IMR-90 (cell line): ENCODE results near the gene MIEF2. TPM values are rescaled to one million over a fixed set of nuclear protein-coding genes. Genes with fewer than 3 reads are reported as not detected.

Experiments used
- ATAC-seq: fragments of 200-7000 bp; cut with Tn5 transposase; 2 replicates; pipeline ENCODE4 v1.9.1; 2020; ENCODE audit warnings: low read depth, mild to moderate bottlenecking, moderate library complexity
- BruUV-seq: library from RNA; stranded (reverse); fragments of 400-500 nt; replicated peaks from 2 replicates; lab custom pipeline; 2021; lab: Mats Ljungman, UMichigan
- CTCF ChIA-PET: fragments of 300-600 bp; formaldehyde crosslinking; extraction: SDS; loops from one replicate; lab custom pipeline; 2021; ENCODE audit warnings: antibody characterized with exemption; lab: Yijun Ruan, JAX
- POLR2A ChIA-PET: fragments of 300-600 bp; sonication (Branson Sonifier 250); formaldehyde crosslinking; loops from one replicate; lab custom pipeline; 2022; ENCODE audit warnings: antibody characterized with exemption; ENCODE audit not compliant: unreplicated experiment; lab: Charles Lee
- DNase-seq: peaks from one replicate; pipeline ENCODE4 v3.0.0; 2013
- H2AFZ ChIP-seq: replicated peaks from 2 replicates; pipeline ENCODE3; 2013; ENCODE audit warnings: low read length, mild to moderate bottlenecking; ENCODE audit not compliant: poor library complexity
- H2AK5ac ChIP-seq: 2 replicates; pipeline ENCODE4 v1.6.1; 2013; ENCODE audit warnings: low read depth, low read length, inconsistent platforms
- H2AK9ac ChIP-seq: replicated peaks from 2 replicates; pipeline ENCODE3; 2013; ENCODE audit warnings: mild to moderate bottlenecking, low read depth, low read length, moderate library complexity; ENCODE audit not compliant: poor library complexity
- H2BK120ac ChIP-seq: 2 replicates; pipeline ENCODE4 v1.6.1; 2013; ENCODE audit warnings: low read depth, low read length, inconsistent platforms
- H2BK15ac ChIP-seq: 3 replicates; pipeline ENCODE4 v1.6.1; 2013; ENCODE audit warnings: low read depth, low read length, inconsistent platforms
- H2BK20ac ChIP-seq: 2 replicates; pipeline ENCODE4 v1.6.1; 2013; ENCODE audit warnings: low read depth, mild to moderate bottlenecking, inconsistent platforms, low read length, moderate library complexity
- H2BK5ac ChIP-seq: 2 replicates; pipeline ENCODE4 v1.6.1; 2013; ENCODE audit warnings: mild to moderate bottlenecking, low read depth, low read length, inconsistent platforms; ENCODE audit not compliant: poor library complexity, severe bottlenecking
- H3K14ac ChIP-seq: replicated peaks from 2 replicates; pipeline ENCODE4 v1.6.1; 2013; ENCODE audit warnings: low read depth, low read length, inconsistent platforms
- H3K18ac ChIP-seq: 2 replicates; pipeline ENCODE4 v1.6.1; 2013; ENCODE audit warnings: low read depth, low read length, control low read depth
- H3K23ac ChIP-seq: 2 replicates; pipeline ENCODE4 v1.6.1; 2013; ENCODE audit warnings: low read depth, low read length, inconsistent platforms
- H3K27ac ChIP-seq: 2 replicates; pipeline ENCODE4 v1.5.1; 2013; ENCODE audit warnings: mild to moderate bottlenecking, control low read depth, low read length; ENCODE audit not compliant: insufficient read depth
- H3K27me3 ChIP-seq: 2 replicates; pipeline ENCODE4 v1.6.1; 2013; ENCODE audit warnings: low read length; ENCODE audit not compliant: control insufficient read depth, insufficient read depth
- H3K36me3 ChIP-seq: 2 replicates; pipeline ENCODE4 v1.6.1; 2013; ENCODE audit warnings: low read length, mixed read lengths; ENCODE audit not compliant: control insufficient read depth, insufficient read depth
- H3K4ac ChIP-seq: 2 replicates; pipeline ENCODE4 v1.6.1; 2013; ENCODE audit warnings: low read depth, low read length, inconsistent platforms
- H3K4me1 ChIP-seq: 2 replicates; pipeline ENCODE4 v1.6.1; 2013; ENCODE audit warnings: low read length, mixed read lengths; ENCODE audit not compliant: control insufficient read depth, insufficient read depth
- H3K4me2 ChIP-seq: 2 replicates; pipeline ENCODE4 v1.6.1; 2013; ENCODE audit warnings: low read depth, mild to moderate bottlenecking, control low read depth, low read length, moderate library complexity
- H3K4me3 ChIP-seq: 2 replicates; pipeline ENCODE4 v1.5.1; 2013; ENCODE audit warnings: low read depth, mild to moderate bottlenecking, control low read depth, low read length, moderate library complexity; ENCODE audit not compliant: insufficient read depth
- H3K56ac ChIP-seq: 2 replicates; pipeline ENCODE4 v1.6.1; 2013; ENCODE audit warnings: low read length, inconsistent platforms; ENCODE audit not compliant: insufficient read depth; ENCODE audit errors: extremely low read depth
- H3K79me1 ChIP-seq, 2 experiments: 2 replicates each; pipeline ENCODE4 v1.6.1; 2013; ENCODE audit warnings: low read length in 2 of 2, inconsistent platforms in 1 of 2, low read depth in 1 of 2
- H3K9ac ChIP-seq: 2 replicates; pipeline ENCODE4 v1.6.1; 2013; ENCODE audit warnings: low read depth, low read length, control low read depth
- H3K9me1 ChIP-seq: 2 replicates; pipeline ENCODE4 v1.6.1; 2013; ENCODE audit warnings: low read length, inconsistent platforms; ENCODE audit not compliant: insufficient read depth
- H3K9me3 ChIP-seq: 2 replicates; pipeline ENCODE4 v1.6.1; 2013; ENCODE audit warnings: low read length; ENCODE audit not compliant: control insufficient read depth, insufficient read depth
- H4K20me1 ChIP-seq: 2 replicates; pipeline ENCODE4 v1.6.1; 2013; ENCODE audit warnings: low read length, inconsistent platforms; ENCODE audit not compliant: insufficient read depth
- H4K5ac ChIP-seq: 2 replicates; pipeline ENCODE4 v1.6.1; 2013; ENCODE audit warnings: mild to moderate bottlenecking, low read depth, low read length, control low read depth
- H4K8ac ChIP-seq, 2 experiments: 2 replicates each; pipeline ENCODE4 v1.6.1; 2013; ENCODE audit warnings: low read depth in 2 of 2, low read length in 2 of 2, control low read depth in 1 of 2, inconsistent platforms in 1 of 2
- H4K91ac ChIP-seq: 2 replicates; pipeline ENCODE4 v1.6.1; 2013; ENCODE audit warnings: low read depth, low read length, inconsistent platforms; ENCODE audit not compliant: insufficient read depth
- BHLHE40 ChIP-seq: fragments of 150-350 bp; IDR thresholded peaks from 2 replicates; pipeline ENCODE4 v1.6.1; 2016; ENCODE audit warnings: mild to moderate bottlenecking, low read depth, low read length
- CEBPB ChIP-seq: IDR thresholded peaks from 2 replicates; pipeline ENCODE4 v1.6.1; 2012; ENCODE audit warnings: low read depth, low read length, improper control_type of control experiment
- ELK1 ChIP-seq: fragments of 150-350 bp; IDR thresholded peaks from 2 replicates; pipeline ENCODE4 v1.6.1; 2016; ENCODE audit warnings: low read depth, mild to moderate bottlenecking, low read length, moderate library complexity, borderline replicate concordance
- FOS ChIP-seq: fragments of 150-350 bp; IDR thresholded peaks from 2 replicates; pipeline ENCODE4 v1.6.1; 2016; ENCODE audit warnings: low read depth, low read length
- MAFK ChIP-seq: IDR thresholded peaks from 2 replicates; pipeline ENCODE4 v1.6.1; 2012; ENCODE audit warnings: low read depth, low read length, improper control_type of control experiment
- NFE2L2 ChIP-seq: fragments of 150-350 bp; IDR thresholded peaks from 2 replicates; pipeline ENCODE4 v1.6.1; 2016; ENCODE audit warnings: low read depth, mild to moderate bottlenecking, low read length
- RAD21 ChIP-seq: IDR thresholded peaks from 2 replicates; pipeline ENCODE4 v1.6.1; 2012; ENCODE audit warnings: low read length, improper control_type of control experiment
- RCOR1 ChIP-seq: IDR thresholded peaks from 2 replicates; pipeline ENCODE4 v1.6.1; 2012; ENCODE audit warnings: mild to moderate bottlenecking, low read length, improper control_type of control experiment; ENCODE audit not compliant: insufficient replicate concordance
- RFX5 ChIP-seq: IDR thresholded peaks from 2 replicates; pipeline ENCODE4 v1.8.0; 2012; ENCODE audit warnings: low read depth, mild to moderate bottlenecking, low read length, moderate library complexity
- SMC3 ChIP-seq: fragments of 150-350 bp; IDR thresholded peaks from 2 replicates; pipeline ENCODE4 v1.6.1; 2016; ENCODE audit warnings: low read depth, mild to moderate bottlenecking, antibody characterized with exemption, low read length, moderate library complexity
- WGBS, 2 experiments: methylation state at CpG; one replicate each; pipeline versions ENCODE4 v1.1.5 to v1.1.7; 2013; ENCODE audit warnings: missing lambda C conversion rate in 2 of 2; ENCODE audit not compliant: insufficient read length in 1 of 2; ENCODE audit errors: extremely low coverage in 2 of 2; 5-methylcytosine and 5-hydroxymethylcytosine counted together
- dilution Hi-C: fragments of 300-500 bp; cut with HindIII; formaldehyde crosslinking; loops from one replicate; pipeline ENCODE4 v1.14.3; 2018; ENCODE audit warnings: low sequenced_read_pairs; ENCODE audit not compliant: unreplicated experiment
- in situ Hi-C: fragments of 300-500 bp; cut with MboI; formaldehyde crosslinking; loops from 3 replicates; pipeline ENCODE4 v1.14.3; 2019; ENCODE audit warnings: low sequenced_read_pairs, inconsistent platforms, mixed read lengths
- intact Hi-C: fragments of 100-400 bp; cut with micrococcal nuclease; formaldehyde crosslinking; loops from 2 replicates; pipeline ENCODE4 v1.10.0; 2022
- polyA plus RNA-seq, 3 experiments: library from polyadenylated mRNA; depleted of rRNA; stranded (reverse); fragments of >200 nt; gene quantifications; 2 replicates each; pipeline ENCODE4 v1.2.3, GENCODE V29; 2012; ENCODE audit warnings: low replicate concordance in 1 of 3
- total RNA-seq: library from RNA; depleted of rRNA; stranded (reverse); fragments of >200 nt; gene quantifications from 2 replicates; pipeline ENCODE4 v1.2.3, GENCODE V29; 2012
- TF ChIP-seq, protein P1 (sequence below): fragments of 150-350 bp; IDR thresholded peaks from 2 replicates; pipeline ENCODE4 v1.6.1; 2017; ENCODE audit warnings: mild to moderate bottlenecking, antibody characterized with exemption, low read length, low read depth

Gene MIEF2
- total and polyA plus RNA-seq, 2 of the 4 experiments (the other 2 are of a cell fraction) = 9.1 to 26.6 TPM

GRCh38 chr17:18258356-18259038 lies 2.0 kb upstream of the MIEF2 start, which contains the start of gene FLII (continued):
- TF ChIP-seq, protein P1, sequence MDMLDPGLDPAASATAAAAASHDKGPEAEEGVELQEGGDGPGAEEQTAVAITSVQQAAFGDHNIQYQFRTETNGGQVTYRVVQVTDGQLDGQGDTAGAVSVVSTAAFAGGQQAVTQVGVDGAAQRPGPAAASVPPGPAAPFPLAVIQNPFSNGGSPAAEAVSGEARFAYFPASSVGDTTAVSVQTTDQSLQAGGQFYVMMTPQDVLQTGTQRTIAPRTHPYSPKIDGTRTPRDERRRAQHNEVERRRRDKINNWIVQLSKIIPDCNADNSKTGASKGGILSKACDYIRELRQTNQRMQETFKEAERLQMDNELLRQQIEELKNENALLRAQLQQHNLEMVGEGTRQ = no peak

GRCh38 chr17:18259621-18260331 lies 686 bp upstream of the MIEF2 start:
- intact Hi-C loops (loop anchor here (2.0 kb wide), 1 partner anchor 35 kb away; the partner anchor contains the start of gene LLGL1), in situ Hi-C loops (no loop called here), dilution Hi-C loops (no loop called here)
- Histone ChIP-seq H3K14ac (no peak overlapping the region), H3K27ac (peak overlapping the region; percentile 36; the same call in 1 of the 2 replicates), H2AFZ (peak overlapping the region; percentile 95), H3K18ac (no peak overlapping the region), H2BK5ac (peak overlapping the region; percentile 66), H3K56ac (no peak overlapping the region), H4K5ac (peak overlapping the region; percentile 72; the same call in 1 of the 2 replicates), H3K36me3 (peaks cover 34% of the 10 kb centered on the region), H3K9ac (no peak overlapping the region), H4K91ac (peak overlapping the region; percentile 56), H2BK15ac (no peak overlapping the region), H4K8ac (peak overlapping the region; percentile 24 to 91; a peak in 2 of 4 replicates), H3K79me1 (peaks cover 27 to 79% of the 10 kb centered on the region in 2 experiments), H3K4me3 (peak overlapping the region; percentile 30; the same call in 1 of the 2 replicates), H3K27me3 (no peaks in the 10 kb centered on the region), H3K4ac (peak overlapping the region; percentile 65; the same call in 1 of the 2 replicates), H2BK120ac (peak overlapping the region; percentile 44; the same call in 1 of the 2 replicates), H3K4me1 (peaks cover 18% of the 10 kb centered on the region), H2AK9ac (peak overlapping the region; percentile 80), H3K23ac (no peak overlapping the region), H3K4me2 (peak overlapping the region; percentile 91), H3K9me3 (no peaks in the 10 kb centered on the region), H2BK20ac (no peak overlapping the region), H2AK5ac (peak overlapping the region; percentile 85), H4K20me1 (peaks cover 25% of the 10 kb centered on the region), H3K9me1 (peaks cover 12% of the 10 kb centered on the region; the same call in 1 of the 2 replicates)
- ChIA-PET POLR2A (no interaction called here), CTCF (interaction anchor here (0.6 kb wide), 1 partner anchor 9 kb away, joined by 7 read pairs; no protein-coding TSS in a partner anchor)
- DNase-seq (peak; percentile 20), ATAC-seq (no peak)
- no TSS peak for BruUV-seq
- WGBS, 2 experiments = 56% methylated on average over 11 of the region's 22 CpGs; no CpG with 5 or more reads in 1 of the 2 experiments
- TF ChIP-seq SMC3 (no peak), RCOR1 (no peak), CEBPB (no peak), ELK1 (no peak), BHLHE40 (no peak; the same call in 1 of the 2 replicates), NFE2L2 (no peak), RAD21 (no peak), RFX5 (no peak), FOS (no peak), MAFK (no peak)
- TF ChIP-seq, protein P1 = no peak
